SHP77 treated with DMSO at 0.1 percent for 48 hours (cell line): Measurements from ENCODE around the gene PACRG.

Experiments used
- DNase-seq: peaks from one replicate; lab custom pipeline; 2025; lab: John Stamatoyannopoulos, UW

PACRG gene

GRCh38 chr6:163335056-163335455, 607.3 kb downstream of the PACRG start:
- DNase-seq = no peak

GRCh38 chr6:163335671-163336545, 608.1 kb downstream of the PACRG start:
- DNase-seq = no peak

DNA sequence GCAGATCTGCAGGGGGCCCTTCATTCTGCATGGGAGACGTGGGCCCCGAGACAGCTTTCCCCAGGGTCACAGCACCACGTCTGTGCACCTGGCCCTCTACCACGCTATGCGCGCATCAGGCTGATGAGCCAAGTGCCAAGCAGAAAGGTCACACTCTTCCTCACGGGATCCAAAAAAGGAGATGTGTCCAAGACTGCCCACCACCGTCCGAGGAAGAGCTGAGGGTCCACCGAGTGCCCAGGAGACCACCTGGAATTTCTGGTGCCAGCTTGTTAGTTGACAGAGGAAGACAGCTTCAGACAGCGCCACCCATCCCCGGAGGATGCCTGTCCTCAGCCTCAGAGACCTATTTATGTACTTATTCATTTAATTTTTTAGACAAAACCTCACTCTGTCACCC, 609.2 kb downstream of the PACRG start:
- DNase-seq = no peak

DNA sequence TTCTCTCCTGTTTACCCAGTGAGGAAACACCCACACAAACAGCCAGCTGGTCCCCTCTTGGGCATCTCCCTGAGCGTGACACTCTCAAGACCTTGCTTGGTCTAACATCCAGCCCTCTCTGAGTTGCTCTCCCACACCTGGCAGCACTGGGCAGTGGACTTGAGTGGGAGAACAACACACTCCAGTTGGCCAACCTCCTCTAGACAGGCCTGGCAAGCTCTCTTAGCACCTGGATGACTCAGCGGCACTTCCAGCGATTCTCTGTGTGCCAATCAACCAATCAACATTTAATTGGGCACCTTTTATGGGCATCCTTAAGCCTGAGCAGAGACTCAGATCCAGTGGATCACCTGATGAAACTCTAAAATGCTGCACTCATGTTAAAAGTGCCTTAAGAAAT, 610.2 kb downstream of the PACRG start:
- DNase-seq = peak; percentile 11

DNA sequence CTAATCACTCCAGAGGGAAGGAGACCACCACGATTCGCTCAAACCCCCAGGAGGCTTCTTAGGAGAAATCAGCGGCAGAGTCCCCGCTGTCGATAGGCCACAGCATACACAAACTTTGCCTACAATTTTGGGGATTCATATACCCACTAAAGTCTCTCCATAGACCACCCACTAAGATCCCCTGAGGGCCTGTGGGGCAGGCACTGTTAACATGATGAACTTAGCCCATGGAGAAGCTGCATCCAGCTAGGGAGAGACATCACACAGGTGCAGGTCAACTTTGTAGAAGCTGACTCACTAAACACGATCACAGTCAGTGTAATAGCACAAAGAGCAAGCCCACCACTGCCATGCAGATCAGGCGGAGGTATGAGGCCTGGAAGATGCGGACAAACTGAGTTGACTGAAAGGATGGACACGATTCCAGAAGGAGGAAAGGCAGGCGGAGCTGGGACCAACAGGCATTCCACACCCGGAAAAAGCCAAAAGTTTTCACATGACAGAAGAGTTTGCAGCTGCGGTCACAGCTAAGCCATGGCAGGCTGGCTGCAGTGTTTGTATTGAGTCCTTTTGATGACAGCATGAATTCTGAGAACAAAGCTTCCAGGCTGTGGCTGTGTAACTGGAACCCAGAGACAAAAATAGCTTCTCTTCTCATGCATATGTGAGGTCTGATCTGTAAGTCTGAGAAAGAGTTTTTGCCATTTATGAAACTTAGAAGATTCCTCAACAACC, 611.1 kb downstream of the PACRG start:
- peak; percentile 58 for DNase-seq

DNA sequence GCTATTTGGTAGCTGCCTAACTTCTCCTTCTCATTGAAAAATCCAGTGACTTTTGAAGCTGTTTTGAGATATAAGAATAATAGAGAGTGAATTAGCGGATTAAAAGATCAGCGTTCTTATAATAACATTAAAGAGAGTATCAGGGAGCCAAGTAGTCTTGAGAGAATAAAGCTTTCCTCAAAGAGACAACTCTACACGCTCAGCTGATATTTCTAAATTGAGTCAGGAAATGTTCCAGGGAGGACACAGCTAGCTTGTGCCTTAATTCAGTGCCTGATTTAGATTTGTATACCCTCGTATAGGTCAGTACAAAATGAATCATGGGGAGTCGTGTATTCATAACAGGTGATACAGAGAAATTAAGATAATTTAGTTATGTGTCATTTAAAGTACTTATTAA, 611.7 kb downstream of the PACRG start:
- no peak for DNase-seq

GRCh38 chr6:163340201-163340887, 612.6 kb downstream of the PACRG start:
- no peak for DNase-seq

GRCh38 chr6:163341224-163342061, 613.7 kb downstream of the PACRG start:
- no peak for DNase-seq

- DNase-seq = no peak
Observed at GRCh38 chr6:163342571-163343539, 615.1 kb downstream of the PACRG start.

DNA sequence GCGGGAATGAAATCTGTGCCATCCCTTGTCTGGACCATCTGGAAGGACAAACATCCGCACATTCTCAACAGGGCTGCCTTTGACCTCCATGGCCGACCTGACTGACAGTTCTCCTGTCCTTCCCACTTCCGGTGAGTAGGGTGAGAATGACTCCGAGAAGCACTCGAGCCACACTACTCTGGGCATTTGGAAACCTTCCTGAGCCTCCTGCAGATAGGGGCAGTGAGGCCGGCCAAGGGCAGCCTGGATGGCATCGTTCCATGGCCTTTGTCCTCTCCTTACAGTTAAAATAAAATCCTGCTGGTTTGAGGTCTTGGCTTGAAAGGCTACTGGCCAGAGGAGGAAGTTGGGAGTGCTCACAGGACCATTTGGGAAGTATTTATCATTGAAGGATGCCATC, 615.8 kb downstream of the PACRG start:
- no peak for DNase-seq

DNA sequence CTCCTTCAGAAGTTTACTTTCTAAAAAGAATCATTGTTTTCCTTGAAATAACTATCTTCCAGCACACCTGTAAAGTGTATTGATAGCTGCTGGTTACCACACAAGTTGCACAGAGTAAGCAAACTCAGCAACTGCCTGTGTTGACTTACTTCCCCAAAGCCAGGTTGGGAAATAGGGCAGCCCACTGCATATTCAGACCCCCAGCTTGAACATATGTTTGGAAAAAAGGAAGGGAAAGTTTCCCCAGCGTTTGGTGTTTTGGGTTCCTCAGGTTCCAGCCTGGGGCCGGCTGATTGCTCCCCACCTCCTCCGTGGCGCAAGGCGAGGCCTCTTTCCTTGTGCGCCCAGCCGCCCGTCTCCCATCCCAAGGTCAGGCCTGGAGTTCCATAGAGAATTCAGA, 616.6 kb downstream of the PACRG start:
- DNase-seq = no peak

- no peak for DNase-seq
Observed at GRCh38 chr6:163345931-163346330, 618.2 kb downstream of the PACRG start.

- DNase-seq = no peak
Observed at GRCh38 chr6:163346497-163346961, 618.8 kb downstream of the PACRG start.

DNA sequence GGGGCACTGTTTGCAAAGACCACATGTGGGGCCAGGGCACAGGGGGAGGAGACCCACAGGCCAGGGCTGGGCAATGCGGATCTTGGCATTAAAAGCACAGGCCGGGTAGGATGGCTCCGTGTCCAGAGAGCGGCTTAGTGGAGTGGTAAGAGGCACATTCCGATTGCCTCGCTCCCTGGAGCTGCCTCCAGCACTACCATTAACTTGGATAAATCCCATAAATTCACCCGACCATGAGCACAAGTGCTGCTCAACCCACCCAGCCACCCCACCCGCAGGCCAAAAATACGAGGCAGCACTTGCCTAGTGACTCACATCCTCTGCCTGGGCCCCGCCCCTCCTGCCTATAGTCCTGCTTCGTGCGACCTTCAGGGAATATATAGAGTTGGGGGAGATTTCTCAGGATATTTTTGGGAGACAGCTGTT, 619.3 kb downstream of the PACRG start:
- no peak for DNase-seq

DNA sequence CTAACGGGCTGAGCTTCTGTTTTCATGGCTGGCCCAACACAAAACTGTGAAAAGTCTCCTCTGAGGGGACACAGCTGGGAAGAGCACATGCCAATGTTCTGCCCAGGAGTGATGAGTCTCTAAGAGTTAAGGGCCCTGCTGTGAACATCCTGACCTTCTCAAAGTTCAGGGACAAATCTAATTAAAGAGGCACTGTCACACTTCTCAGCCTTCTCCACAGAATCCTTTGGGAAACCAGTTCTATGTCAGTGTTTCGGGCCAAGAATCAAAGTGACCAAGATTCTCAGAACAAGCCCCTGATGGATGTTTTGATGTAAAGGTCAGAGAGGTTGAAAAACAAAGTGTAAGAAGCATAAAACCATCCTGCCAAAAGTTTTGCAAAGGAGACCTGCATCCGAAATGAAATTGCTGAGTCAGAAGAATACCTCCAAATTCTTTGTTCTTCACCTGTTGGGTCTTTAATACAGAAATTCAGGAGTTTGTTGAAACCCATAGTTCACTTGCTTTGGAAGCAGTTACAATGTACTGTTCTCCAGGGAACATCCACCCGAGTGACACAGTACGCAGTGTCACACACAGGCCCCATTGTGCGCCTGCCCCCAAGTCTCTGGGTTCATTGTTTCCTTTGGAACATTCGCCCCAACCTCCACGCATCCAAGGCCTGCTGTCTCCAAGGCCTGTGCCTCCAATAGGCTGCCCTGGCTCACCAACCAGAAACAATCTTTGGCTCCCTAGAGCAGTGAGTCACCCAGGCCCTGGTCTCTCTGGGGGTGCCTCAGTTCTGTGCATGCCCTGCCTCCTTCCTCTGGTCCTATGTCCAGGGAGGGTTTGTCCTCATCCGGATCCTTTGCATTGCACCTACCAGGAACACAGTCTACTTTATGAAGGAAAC, 621.3 kb downstream of the PACRG start:
- DNase-seq = no peak

- DNase-seq = no peak
Observed at GRCh38 chr6:163349696-163350095, 621.9 kb downstream of the PACRG start.

GRCh38 chr6:163351013-163351412, 623.2 kb downstream of the PACRG start:
- DNase-seq = no peak

DNA sequence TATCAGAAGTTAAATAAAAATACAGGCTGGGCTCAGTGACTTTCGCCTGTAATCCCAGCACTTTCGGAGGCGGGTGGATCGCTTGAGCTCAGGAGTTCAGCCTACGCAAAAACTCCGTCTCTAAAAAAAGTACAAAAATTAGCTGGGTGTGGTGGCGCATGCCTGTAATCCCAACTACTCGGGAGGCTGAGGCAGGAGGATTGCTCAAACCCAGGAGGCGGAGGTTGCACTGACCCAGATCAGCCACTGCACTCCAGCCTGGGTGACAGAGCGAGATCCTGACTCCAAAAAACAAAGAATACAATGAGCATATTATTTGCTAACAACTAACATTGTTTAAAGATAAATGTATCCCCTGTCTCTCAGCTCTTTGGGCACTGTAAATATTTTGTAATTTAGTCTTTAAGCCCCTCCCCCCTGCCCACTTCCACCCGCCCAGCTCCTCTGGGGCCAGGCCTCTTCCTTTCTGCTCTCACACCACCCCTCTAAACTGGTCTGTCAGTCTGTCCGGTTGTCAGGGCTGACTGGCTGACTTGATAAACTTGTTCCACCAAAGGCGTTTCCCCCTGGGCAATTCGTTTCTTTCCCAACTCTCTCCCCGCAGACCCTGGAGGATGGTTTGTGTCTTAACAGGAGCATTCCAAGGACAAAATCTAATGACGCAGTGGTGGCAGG, 624.4 kb downstream of the PACRG start:
- DNase-seq = no peak

DNA sequence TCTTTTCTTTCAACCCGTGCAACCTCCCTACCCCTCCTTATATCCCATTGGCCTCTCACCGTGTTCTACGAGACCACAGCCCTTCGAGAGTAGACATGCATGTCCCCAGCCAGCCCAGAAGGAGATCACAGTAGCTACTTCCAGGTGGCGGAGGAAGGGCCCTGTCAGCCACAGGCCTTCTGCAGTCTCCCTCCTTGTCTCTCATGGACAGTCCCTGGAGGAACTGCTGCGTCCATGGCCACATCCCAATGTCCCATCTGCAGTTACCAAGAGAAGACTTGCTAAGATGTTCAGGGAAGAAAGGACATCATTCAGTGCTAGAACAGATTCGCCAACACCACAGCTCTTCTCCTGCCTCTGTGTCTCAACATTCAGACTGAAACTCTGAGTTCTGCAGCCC, 625.2 kb downstream of the PACRG start:
- DNase-seq = no peak
